ENCODE measurements around the gene CHD8. TPM values are rescaled to one million over a fixed set of nuclear protein-coding genes. Genes with fewer than 3 reads are reported as not detected.

CHD8 gene
- total and polyA plus RNA-seq, 10 of the 15 experiments (the other 5 are each of a cell fraction or from before 2014, with no cell fraction given): 20.2 to 79.5 (median 35.5) TPM

DNA sequence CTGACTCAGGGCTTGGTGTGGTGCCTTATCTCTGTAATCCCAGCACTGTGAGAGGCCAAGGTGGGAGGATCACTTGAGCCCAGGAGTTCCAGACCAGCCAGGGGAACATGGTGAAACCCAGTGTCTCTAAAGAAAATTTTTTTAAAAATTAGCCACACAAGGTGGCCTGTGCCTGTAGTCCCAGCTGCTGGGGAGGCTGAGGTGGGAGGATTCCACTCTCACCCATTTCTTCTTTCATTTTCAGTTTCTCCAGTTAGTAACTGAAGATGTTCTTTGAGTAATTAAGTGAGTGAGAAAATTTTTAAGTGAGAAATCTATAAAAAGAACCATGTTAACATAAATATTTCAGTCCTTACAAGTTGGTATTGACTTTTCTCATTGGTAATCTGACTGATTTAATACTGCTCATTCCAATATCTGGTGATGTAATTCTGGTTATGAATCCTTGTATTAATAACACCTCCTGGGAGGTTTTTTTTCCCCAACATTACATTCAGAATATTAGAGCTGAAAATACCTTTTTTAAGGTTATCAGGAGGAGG is 49.2 kb upstream of the CHD8 start:
- H3K9ac ChIP-seq (ENCODE audit: control insufficient read depth, insufficient read depth, low read length): no peak overlapping the region
- H3K4me3 ChIP-seq: peak overlapping the region; percentile 33; the same call in 1 of the 2 replicates
- ChIA-PET CTCF (interaction anchor here (1.0 kb wide), 2 partner anchors 21 to 50 kb away, joined by 4 read pairs; partner anchors contain the start of gene SALL2), POLR2A (interaction anchor here (0.8 to 1.7 kb wide), 3 partner anchors 21 to 33 kb away, joined by 3 to 12 read pairs (median 5); partner anchors contain the start of gene SALL2), RAD21 (ENCODE audit: unreplicated experiment) (interaction anchor here (1.6 to 1.8 kb wide), 2 partner anchors 21 to 52 kb away, joined by 6 to 11 read pairs; partner anchors contain the start of gene SALL2), SMC1A (ENCODE audit: uncharacterized antibody, unreplicated experiment) (interaction anchor here (1.0 kb wide), 2 partner anchors 21 to 50 kb away, joined by 4 to 5 read pairs; partner anchors contain the start of genes CHD8 and SALL2)
- BruUV-seq (replicated peaks): no TSS peak
- FAIRE-seq (peak; percentile 70), ATAC-seq (peak; percentile 85), DNase-seq (ENCODE audit: low read depth, low spot score) (peak; percentile 46)
- H4K20me1 ChIP-seq (ENCODE audit: control insufficient read depth, insufficient read depth): no peaks in the 10 kb centered on the region
- peaks cover 9 to 22% of the 10 kb centered on the region in 2 experiments for H3K36me3 ChIP-seq (ENCODE audit: control insufficient read depth in 2 of 2, insufficient read depth in 2 of 2, low read length in 1 of 2)
- H3K27me3 ChIP-seq (replicated peaks in 1 of 2; ENCODE audit: control insufficient read depth in 2 of 2, insufficient read depth in 2 of 2, low read length in 1 of 2): no peaks in the 10 kb centered on the region
- intact Hi-C loops (cut with micrococcal nuclease; ENCODE audit: unreplicated experiment): no loop called here
- no peaks in the 10 kb centered on the region for H3K9me3 ChIP-seq (replicated peaks; ENCODE audit: control insufficient read depth, insufficient read depth, low read length)
- H3K79me2 ChIP-seq (ENCODE audit: control insufficient read depth, insufficient read depth, low read length): peaks cover 50% of the 10 kb centered on the region
- in situ Hi-C loops (cut with MboI): no loop called here
- H3K4me2 ChIP-seq (ENCODE audit: control insufficient read depth, insufficient read depth): peak overlapping the region; percentile 63
- no peak overlapping the region for H2AFZ ChIP-seq (ENCODE audit: control insufficient read depth, low read depth, low read length)
- peak overlapping the region; percentile 54 for H3K27ac ChIP-seq (ENCODE audit: control insufficient read depth, insufficient read depth)
- peaks cover 10% of the 10 kb centered on the region for H3K4me1 ChIP-seq (ENCODE audit: control insufficient read depth, insufficient read depth, low read length)
- 0 out of 2 replicates have a peak, but pooled peaks have one; percentile 47 for TF ChIP-seq TCF12 (IDR thresholded peaks at IDR 0.05; ENCODE audit: low read depth, low read length)
- TF ChIP-seq RCOR1 (conservative IDR thresholded peaks at IDR 0.05; ENCODE audit: low read depth, low read length): no peak
- TF ChIP-seq, protein P1, sequence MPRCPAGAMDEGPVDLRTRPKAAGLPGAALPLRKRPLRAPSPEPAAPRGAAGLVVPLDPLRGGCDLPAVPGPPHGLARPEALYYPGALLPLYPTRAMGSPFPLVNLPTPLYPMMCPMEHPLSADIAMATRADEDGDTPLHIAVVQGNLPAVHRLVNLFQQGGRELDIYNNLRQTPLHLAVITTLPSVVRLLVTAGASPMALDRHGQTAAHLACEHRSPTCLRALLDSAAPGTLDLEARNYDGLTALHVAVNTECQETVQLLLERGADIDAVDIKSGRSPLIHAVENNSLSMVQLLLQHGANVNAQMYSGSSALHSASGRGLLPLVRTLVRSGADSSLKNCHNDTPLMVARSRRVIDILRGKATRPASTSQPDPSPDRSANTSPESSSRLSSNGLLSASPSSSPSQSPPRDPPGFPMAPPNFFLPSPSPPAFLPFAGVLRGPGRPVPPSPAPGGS (IDR thresholded peaks at IDR 0.05; ENCODE audit: borderline replicate concordance, insufficient read depth, low read depth, low read length, poor library complexity, severe bottlenecking): no peak
- 0 out of 4 replicates have a peak, but pooled peaks of 1 of the 2 experiments have one; percentile 19 for TF ChIP-seq IKZF2 (IDR thresholded peaks at IDR 0.05)
- no peak for TF ChIP-seq CHD4 (IDR thresholded peaks at IDR 0.05)
- TF ChIP-seq MEF2B (IDR thresholded peaks at IDR 0.05; ENCODE audit: partially characterized antibody, poor library complexity, severe bottlenecking): peak; percentile 20
- TF ChIP-seq KAT2A (conservative IDR thresholded peaks at IDR 0.05; ENCODE audit: control insufficient read depth, low read depth, low read length): no peak
- peak; percentile 46 for TF ChIP-seq JUNB (IDR thresholded peaks at IDR 0.05)
- TF ChIP-seq MTA2 (IDR thresholded peaks at IDR 0.05; ENCODE audit: low read depth): peak; percentile 58; the same call in 1 of the 2 replicates
- TF ChIP-seq, protein P2, sequence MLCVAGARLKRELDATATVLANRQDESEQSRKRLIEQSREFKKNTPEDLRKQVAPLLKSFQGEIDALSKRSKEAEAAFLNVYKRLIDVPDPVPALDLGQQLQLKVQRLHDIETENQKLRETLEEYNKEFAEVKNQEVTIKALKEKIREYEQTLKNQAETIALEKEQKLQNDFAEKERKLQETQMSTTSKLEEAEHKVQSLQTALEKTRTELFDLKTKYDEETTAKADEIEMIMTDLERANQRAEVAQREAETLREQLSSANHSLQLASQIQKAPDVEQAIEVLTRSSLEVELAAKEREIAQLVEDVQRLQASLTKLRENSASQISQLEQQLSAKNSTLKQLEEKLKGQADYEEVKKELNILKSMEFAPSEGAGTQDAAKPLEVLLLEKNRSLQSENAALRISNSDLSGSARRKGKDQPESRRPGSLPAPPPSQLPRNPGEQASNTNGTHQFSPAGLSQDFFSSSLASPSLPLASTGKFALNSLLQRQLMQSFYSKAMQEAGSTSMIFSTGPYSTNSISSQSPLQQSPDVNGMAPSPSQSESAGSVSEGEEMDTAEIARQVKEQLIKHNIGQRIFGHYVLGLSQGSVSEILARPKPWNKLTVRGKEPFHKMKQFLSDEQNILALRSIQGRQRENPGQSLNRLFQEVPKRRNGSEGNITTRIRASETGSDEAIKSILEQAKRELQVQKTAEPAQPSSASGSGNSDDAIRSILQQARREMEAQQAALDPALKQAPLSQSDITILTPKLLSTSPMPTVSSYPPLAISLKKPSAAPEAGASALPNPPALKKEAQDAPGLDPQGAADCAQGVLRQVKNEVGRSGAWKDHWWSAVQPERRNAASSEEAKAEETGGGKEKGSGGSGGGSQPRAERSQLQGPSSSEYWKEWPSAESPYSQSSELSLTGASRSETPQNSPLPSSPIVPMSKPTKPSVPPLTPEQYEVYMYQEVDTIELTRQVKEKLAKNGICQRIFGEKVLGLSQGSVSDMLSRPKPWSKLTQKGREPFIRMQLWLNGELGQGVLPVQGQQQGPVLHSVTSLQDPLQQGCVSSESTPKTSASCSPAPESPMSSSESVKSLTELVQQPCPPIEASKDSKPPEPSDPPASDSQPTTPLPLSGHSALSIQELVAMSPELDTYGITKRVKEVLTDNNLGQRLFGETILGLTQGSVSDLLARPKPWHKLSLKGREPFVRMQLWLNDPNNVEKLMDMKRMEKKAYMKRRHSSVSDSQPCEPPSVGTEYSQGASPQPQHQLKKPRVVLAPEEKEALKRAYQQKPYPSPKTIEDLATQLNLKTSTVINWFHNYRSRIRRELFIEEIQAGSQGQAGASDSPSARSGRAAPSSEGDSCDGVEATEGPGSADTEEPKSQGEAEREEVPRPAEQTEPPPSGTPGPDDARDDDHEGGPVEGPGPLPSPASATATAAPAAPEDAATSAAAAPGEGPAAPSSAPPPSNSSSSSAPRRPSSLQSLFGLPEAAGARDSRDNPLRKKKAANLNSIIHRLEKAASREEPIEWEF (IDR thresholded peaks at IDR 0.05; ENCODE audit: insufficient replicate concordance, low read depth, low read length): no peak
- TF ChIP-seq MXI1 (IDR thresholded peaks at IDR 0.05; ENCODE audit: low read depth, low read length): no peak
- no peak for TF ChIP-seq BMI1 (IDR thresholded peaks at IDR 0.05; ENCODE audit: borderline replicate concordance)
- TF ChIP-seq, protein P3, sequence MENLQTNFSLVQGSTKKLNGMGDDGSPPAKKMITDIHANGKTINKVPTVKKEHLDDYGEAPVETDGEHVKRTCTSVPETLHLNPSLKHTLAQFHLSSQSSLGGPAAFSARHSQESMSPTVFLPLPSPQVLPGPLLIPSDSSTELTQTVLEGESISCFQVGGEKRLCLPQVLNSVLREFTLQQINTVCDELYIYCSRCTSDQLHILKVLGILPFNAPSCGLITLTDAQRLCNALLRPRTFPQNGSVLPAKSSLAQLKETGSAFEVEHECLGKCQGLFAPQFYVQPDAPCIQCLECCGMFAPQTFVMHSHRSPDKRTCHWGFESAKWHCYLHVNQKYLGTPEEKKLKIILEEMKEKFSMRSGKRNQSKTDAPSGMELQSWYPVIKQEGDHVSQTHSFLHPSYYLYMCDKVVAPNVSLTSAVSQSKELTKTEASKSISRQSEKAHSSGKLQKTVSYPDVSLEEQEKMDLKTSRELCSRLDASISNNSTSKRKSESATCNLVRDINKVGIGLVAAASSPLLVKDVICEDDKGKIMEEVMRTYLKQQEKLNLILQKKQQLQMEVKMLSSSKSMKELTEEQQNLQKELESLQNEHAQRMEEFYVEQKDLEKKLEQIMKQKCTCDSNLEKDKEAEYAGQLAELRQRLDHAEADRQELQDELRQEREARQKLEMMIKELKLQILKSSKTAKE (IDR thresholded peaks at IDR 0.05; ENCODE audit: low read depth, poor library complexity, severe bottlenecking): peak; percentile 33
- TF ChIP-seq HDAC6 (IDR thresholded peaks at IDR 0.05; ENCODE audit: unreplicated experiment): no peak

All from GM12878 (cell line).